ENCODE results near the gene CDKN1A. TPM values are rescaled to one million over a fixed set of nuclear protein-coding genes. Genes with fewer than 3 reads are reported as not detected.

CDKN1A gene
- total RNA-seq, 4 donors from 2014 or later = 41.0 to 64.5 (median 61.8) TPM

DNA sequence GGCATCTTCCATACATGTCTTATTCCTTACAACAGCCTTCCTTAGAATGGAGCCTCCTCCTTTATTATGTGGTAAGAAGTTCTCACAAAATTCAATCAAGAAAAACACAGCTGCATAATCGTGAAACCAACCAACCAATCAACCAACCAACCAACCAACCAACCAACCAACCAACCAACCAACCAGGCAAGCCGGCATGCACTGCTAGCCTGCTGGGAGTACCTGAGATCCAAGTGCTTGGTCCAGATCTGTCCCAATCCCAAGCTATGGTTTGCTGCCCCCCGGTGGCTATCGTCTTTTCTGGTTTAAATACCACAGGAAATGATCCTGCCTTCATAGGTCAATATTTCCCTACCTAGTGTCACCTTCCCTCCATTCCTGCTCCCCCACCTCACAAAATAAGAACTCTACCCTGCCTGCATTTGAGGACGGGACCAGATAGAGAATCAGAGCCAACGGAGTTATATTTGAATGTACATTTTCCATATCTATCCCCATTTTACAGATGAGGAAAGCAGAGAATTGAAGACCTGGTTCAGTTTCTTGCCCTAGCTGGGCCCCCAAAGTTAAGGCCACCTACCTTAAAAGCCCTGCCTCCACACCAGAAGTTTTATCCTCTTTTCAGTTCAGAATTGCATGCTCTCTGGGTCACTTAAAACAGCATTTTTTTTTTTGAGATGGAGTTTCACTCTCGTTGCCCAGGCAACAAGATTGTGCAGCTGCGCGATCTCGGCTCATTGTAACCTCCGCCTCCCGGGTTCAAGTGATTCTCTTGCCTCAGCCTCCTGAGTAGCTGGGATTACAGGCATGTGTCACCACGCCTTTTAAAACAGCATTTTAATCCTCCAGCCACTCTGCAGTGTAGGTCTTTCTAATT, 46.2 kb downstream of the CDKN1A start:
- Histone ChIP-seq H3K27ac (no peak overlapping the region), H3K4me3 (replicated peaks in 1 of 3) (no peak overlapping the region), H3K27me3 (no peaks in the 10 kb centered on the region), H3K4me1 (no peaks in the 10 kb centered on the region), H3K9me3 (no peaks in the 10 kb centered on the region), H3K36me3 (no peaks in the 10 kb centered on the region)
- intact Hi-C loops (cut with DNase I) = loop anchor here (5.0 to 10.0 kb wide), 2 partner anchors 33 to 100 kb away; no protein-coding TSS in a partner anchor
- WGBS, 2 donors = 38 to 41% methylated on average over 13 of the region's 13 CpGs
- no peak for TF ChIP-seq POLR2A (IDR thresholded peaks at IDR 0.05)
- TF ChIP-seq, protein P1, sequence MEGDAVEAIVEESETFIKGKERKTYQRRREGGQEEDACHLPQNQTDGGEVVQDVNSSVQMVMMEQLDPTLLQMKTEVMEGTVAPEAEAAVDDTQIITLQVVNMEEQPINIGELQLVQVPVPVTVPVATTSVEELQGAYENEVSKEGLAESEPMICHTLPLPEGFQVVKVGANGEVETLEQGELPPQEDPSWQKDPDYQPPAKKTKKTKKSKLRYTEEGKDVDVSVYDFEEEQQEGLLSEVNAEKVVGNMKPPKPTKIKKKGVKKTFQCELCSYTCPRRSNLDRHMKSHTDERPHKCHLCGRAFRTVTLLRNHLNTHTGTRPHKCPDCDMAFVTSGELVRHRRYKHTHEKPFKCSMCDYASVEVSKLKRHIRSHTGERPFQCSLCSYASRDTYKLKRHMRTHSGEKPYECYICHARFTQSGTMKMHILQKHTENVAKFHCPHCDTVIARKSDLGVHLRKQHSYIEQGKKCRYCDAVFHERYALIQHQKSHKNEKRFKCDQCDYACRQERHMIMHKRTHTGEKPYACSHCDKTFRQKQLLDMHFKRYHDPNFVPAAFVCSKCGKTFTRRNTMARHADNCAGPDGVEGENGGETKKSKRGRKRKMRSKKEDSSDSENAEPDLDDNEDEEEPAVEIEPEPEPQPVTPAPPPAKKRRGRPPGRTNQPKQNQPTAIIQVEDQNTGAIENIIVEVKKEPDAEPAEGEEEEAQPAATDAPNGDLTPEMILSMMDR (IDR thresholded peaks at IDR 0.05) = peak; percentile 33 to 88 (median 65)
- DNase-seq = peak; percentile 88 to 91

DNA sequence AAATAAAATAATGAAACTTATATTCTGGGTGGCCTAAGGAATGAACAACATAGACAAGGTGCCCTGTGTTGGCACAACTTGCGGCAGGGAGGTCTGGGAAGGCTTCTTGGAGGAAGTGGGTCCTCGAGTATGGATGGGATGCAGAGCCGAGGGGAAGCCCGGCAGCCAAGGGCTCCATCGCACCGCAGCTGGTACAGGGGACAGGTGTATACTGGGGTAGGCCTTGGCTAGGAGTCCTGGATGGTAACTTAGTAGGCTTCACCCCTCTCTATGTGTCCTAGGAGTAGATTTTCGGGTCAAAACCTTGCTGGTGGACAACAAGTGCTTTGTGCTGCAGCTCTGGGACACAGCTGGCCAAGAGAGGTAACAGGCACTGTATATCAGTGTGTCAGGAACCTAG, 47.1 kb downstream of the CDKN1A start:
- H3K27ac ChIP-seq = no peak overlapping the region
- H3K36me3 ChIP-seq = no peaks in the 10 kb centered on the region
- intact Hi-C loops (cut with DNase I) = loop anchor here (10.0 kb wide), 1 partner anchor 101 kb away; no protein-coding TSS in a partner anchor
- TF ChIP-seq POLR2A (IDR thresholded peaks at IDR 0.05) = no peak
- TF ChIP-seq, protein P1 (IDR thresholded peaks at IDR 0.05) = no peak
- no peaks in the 10 kb centered on the region for H3K9me3 ChIP-seq
- no peaks in the 10 kb centered on the region for H3K4me1 ChIP-seq
- DNase-seq = no peak
- no peaks in the 10 kb centered on the region for H3K27me3 ChIP-seq
- 86 to 90% methylated on average over 7 of the region's 7 CpGs for WGBS, 2 donors
- H3K4me3 ChIP-seq (replicated peaks in 1 of 3) = no peak overlapping the region

DNA sequence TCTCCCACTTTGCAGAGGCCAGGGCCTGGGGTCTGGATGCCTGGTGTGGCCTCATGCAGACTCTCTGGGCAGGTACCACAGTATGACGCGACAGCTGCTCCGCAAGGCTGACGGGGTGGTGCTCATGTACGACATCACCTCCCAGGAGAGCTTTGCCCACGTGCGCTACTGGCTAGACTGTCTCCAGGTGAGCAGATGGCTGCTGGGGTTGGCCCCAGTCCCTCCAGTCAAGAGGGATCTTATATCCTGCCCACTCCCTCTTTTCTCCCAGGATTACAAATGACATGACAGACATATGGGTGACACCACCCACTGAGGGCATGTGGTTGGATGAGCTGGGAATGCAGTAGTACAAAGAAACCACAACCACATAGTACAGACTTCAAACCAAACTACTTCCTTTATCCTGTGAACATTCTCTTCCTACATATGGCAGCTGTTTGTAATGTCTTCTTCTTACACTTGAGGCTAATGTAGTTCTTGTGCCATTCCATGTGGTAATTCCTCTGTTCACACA, 49.0 kb downstream of the CDKN1A start:
- no peak for DNase-seq
- intact Hi-C loops (cut with DNase I) = loop anchor here (10.0 kb wide), 1 partner anchor 103 kb away; no protein-coding TSS in a partner anchor
- Histone ChIP-seq H3K36me3 (no peaks in the 10 kb centered on the region), H3K27ac (no peak overlapping the region), H3K4me1 (no peaks in the 10 kb centered on the region), H3K9me3 (no peaks in the 10 kb centered on the region), H3K4me3 (replicated peaks in 1 of 3) (no peak overlapping the region), H3K27me3 (no peaks in the 10 kb centered on the region)
- WGBS, 2 donors = 90 to 97% methylated on average over 5 to 6 of the region's 7 CpGs
- TF ChIP-seq POLR2A (IDR thresholded peaks at IDR 0.05) = no peak
- TF ChIP-seq, protein P1 (IDR thresholded peaks at IDR 0.05) = no peak

DNA sequence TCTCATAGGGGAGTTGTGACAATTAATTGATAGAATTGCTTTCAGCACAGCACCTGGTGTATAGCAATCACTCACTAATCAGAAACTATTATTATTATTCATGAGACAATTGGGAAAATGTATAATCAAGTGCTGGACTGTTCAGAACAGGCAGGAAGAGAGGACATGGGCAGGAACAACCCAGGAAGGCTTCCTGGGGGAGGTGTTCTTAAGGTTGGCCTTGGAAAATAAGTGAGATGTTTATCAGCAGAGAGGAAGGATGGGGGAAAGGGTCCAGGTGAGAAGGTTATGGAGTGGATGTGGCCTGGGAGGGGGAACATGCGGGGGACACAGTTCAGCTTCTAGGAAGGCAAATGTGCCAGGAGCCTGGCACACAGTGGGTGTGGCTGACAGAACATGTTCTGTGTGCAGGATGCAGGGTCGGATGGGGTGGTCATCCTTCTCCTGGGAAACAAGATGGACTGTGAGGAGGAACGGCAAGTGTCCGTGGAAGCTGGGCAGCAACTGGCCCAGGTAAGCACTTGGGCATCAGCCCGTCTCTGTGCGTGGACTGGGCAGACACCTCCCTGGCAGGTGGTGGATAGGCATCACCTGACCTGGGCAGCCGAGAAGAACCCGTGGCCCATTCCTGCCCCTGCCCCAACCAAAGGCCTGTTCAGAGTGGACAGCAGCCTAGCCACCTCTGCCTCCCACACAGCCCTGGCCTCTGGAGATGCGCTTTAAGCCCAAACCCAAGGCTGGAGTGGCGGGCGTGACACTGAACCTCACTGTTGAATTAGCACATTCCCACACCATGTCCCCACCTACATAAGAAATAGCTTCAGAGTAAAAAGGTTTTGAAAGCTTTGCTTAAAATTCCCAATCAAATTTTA, 50.0 kb downstream of the CDKN1A start:
- intact Hi-C loops (cut with DNase I) = loop anchor here (10.0 kb wide), 1 partner anchor 104 kb away; no protein-coding TSS in a partner anchor

More for the DNA sequence above, 50.0 kb downstream of the CDKN1A start:
- Histone ChIP-seq H3K27me3 (no peaks in the 10 kb centered on the region), H3K4me1 (no peaks in the 10 kb centered on the region), H3K9me3 (no peaks in the 10 kb centered on the region), H3K27ac (no peak overlapping the region), H3K4me3 (replicated peaks in 1 of 3) (no peak overlapping the region), H3K36me3 (no peaks in the 10 kb centered on the region)
- 89 to 95% methylated on average over 7 to 8 of the region's 11 CpGs for WGBS, 2 donors
- no peak for TF ChIP-seq POLR2A (IDR thresholded peaks at IDR 0.05)
- TF ChIP-seq, protein P1 (IDR thresholded peaks at IDR 0.05) = no peak
- DNase-seq = no peak
